HG03575 (cell line): Measurements from ENCODE around the gene ZP2.
"Not testable (repeated sequence)": the region's sequence is repeated elsewhere in the genome, so short reads cannot be mapped to it uniquely, and the experiment has no call there.

Source experiments
- ATAC-seq: cut with Tn5 transposase; IDR thresholded peaks from one replicate; pipeline ENCODE4 v1.9.1; 2021; ENCODE audit not compliant: unreplicated experiment, insufficient number of reproducible peaks, low FRiP score; ENCODE audit errors: extremely low read depth

ZP2 gene

GRCh38 chr16:21211486-21211885 lies at the start of gene ZP2:
ZP2 (minus strand) TSS chr16:21211574; CDS start chr16:21211547, 27 bp downstream.
- no peak for ATAC-seq

GRCh38 chr16:21257284-21257683 lies 45.9 kb upstream of the ZP2 start:
- no peak for ATAC-seq

GRCh38 chr16:21256636-21257035 lies 45.3 kb upstream of the ZP2 start:
- no peak for ATAC-seq

DNA sequence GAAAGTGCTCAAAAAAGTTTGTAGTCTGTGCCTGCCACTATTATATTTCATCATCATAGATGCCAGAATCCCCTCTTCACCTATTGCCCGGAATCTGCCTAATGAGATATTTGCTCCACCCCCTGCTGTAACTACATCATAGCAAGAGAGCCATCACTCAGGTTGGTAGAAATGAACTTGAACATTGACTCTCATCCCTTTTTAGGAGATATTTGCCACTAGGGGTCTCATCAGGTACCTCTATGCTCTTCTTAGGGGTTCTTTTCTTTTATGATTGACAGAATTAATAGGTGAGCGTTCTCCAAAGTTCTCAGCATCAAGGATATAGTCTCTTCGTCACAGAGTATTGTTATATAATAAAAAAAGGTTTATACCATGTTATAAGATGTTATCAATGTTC lies 42.1 kb upstream of the ZP2 start:
- ATAC-seq: no peak

- ATAC-seq: no peak
Observed at GRCh38 chr16:21250072-21250923, 38.9 kb upstream of the ZP2 start.

GRCh38 chr16:21248179-21248578 lies 36.8 kb upstream of the ZP2 start:
- ATAC-seq: not testable (repeated sequence)

DNA sequence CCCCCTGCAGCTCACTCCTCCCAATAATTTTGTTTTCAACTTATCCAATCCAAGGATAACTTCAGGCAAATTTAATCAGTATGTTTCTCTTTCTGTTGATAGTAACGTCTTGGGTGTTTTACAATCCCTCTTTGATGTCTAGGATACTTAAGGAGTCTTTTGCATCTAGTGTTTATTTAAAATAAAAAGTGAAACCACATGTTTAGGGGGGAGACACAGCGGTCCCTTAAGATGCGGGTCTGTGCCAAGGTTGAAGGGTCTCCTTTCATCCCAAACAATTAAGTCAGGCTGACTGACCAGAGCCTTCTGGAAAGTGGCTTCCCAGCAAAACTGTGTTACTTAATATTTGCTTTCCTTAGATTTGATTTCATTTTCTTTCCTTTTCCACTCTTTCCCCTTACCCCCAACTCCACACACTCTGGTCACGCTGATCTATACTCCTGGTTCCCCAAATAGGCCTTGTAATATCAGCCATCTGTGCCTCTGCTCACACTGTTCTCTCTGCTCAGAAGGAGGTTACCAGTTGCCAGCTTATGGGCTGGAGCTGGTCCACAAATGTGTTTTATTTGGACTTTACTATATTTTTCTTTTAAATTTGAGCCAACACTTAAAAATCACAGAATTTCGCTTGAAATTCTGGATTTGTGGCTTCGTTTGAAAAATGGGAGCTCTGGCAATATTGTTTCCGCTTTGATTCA lies 33.3 kb upstream of the ZP2 start:
- ATAC-seq: no peak

DNA sequence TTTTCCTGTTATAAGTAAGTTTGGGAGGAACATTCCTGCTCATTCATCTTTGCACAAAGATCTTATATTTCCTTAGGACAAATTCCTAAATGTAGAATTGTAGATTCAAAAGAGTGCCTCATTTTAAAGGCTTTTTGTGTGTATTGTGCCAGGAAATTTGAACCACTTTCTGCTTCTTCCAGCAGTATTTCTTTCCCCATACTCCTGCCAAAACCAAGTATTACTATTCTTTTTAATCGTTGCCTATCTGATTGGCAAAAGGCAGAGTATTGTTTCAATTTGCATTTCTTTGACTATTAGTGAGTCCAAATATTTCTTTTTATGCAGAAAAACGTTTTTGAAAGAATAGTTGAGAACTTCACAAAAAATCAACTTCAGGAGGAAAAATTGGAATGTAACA lies 31.4 kb upstream of the ZP2 start:
- ATAC-seq: no peak

DNA sequence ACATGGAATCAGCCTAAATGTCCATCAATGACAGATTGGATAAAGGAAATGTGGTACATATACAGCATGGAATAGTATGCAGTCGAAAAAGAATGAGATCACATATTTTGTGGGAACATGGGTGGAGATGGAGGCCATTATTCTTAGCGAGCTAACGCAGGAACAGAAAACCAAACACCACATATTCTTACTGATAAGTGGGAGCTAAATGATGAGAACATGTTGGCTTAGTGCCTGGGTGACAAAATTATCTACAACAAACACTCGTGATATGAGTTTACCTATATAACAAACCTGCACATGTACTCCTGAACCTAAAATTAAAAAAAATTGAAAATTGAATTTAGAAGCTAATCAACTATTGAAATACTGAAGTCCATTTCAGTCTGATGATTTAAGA lies 28.3 kb upstream of the ZP2 start:
- ATAC-seq: no peak

- no peak for ATAC-seq
Observed at GRCh38 chr16:21236831-21237230, 25.5 kb upstream of the ZP2 start.

- ATAC-seq: no peak
Observed at GRCh38 chr16:21235199-21235585, 23.8 kb upstream of the ZP2 start.

GRCh38 chr16:21233521-21234150 lies 22.3 kb upstream of the ZP2 start, which contains the start of gene ANKS4B:
ANKS4B (plus strand) TSS chr16:21233699; CDS start chr16:21233738, 39 bp downstream.
- no peak for ATAC-seq

- ATAC-seq: no peak
Observed at GRCh38 chr16:21233045-21233520, 21.7 kb upstream of the ZP2 start.

DNA sequence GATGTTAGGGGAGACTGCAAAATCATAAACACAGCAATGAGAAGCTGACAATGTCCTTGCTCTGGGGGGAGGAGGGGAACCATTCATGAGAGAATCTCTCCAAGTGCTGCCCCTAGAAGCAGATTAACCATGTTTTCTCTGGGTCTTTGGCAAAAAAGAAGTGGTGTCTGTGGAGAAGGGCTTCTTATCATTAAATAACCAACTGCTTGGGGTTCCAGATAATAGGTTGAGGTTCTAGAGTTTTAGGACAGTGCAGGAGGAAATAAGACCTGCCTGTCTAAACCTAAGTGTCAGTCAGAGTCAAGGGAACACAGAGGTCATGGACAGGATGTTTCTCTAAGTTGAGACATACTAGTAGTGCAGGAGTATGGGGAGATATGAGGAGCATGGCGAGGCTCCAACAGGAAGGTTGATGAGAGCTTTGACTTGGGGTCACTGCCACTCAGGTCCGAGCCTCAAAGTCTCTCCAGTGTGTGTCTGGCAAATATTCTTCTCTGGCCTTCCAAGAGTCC lies 17.0 kb upstream of the ZP2 start:
- ATAC-seq: no peak

DNA sequence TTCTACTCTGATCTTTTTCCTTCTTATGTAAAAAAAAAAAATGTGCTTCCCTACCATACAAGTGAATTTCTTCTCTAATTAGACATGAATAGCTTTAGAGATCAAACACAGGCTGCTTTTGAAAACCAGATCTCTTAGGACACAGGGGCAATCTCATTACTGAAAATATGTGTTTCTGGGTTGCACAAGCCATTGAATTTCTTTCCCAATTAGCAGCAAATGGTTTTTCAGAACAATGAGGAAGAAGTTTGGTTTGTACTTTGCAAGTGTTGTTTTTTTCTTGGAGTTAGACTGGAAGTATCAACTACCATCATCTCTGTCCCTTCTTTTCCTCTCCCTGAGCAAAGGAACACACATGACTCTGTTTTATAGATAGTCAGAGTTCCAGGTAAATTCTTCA lies 16.5 kb upstream of the ZP2 start:
- ATAC-seq: no peak

- ATAC-seq: no peak
Observed at GRCh38 chr16:21226749-21227148, 15.4 kb upstream of the ZP2 start.

DNA sequence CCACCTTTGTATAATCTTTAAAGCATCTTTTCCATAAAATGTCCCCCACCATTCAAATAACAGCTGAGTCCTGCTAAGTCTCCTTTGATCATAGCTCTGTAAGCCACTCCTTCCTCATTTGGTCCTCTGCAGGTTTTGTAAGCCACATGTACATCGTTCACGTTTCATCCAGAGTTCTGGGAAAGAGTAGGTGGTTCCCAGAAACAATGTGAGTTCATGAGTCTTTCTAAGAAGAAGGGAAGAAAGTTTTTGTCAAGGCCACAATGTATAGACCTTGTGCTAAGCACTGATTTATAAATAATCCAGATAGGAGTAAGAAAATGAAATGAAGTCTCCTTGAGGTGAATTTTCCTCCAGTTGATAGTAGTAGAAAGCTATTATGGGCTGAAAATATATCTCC lies 13.4 kb upstream of the ZP2 start:
- no peak for ATAC-seq

GRCh38 chr16:21223787-21224186 lies 12.4 kb upstream of the ZP2 start:
- no peak for ATAC-seq

- ATAC-seq: no peak
Observed at GRCh38 chr16:21222495-21223337, 11.3 kb upstream of the ZP2 start.
